Endothelial cell of umbilical vein (primary cell): ENCODE data around the gene ART3. TPM values are rescaled to one million over a fixed set of nuclear protein-coding genes. Genes with fewer than 3 reads are reported as not detected.

ENCODE experiments used
- BruUV-seq: library from RNA; stranded (reverse); fragments of 400-500 nt; replicated peaks from 2 replicates; lab custom pipeline; 2021; lab: Mats Ljungman, UMichigan
- CTCF ChIA-PET: fragments of 300-600, 350-600 bp; sonication (Branson Sonifier 250); formaldehyde crosslinking; loops from one replicate; lab custom pipeline; 2021; ENCODE audit warnings: antibody characterized with exemption, inconsistent platforms; lab: Charles Lee
- POLR2A ChIA-PET: fragments of 300-600, 350-600 bp; sonication (Branson Sonifier 250); formaldehyde crosslinking; loops from one replicate; lab custom pipeline; 2021; ENCODE audit warnings: antibody characterized with exemption, inconsistent platforms; lab: Charles Lee
- DNase-seq: peaks from one replicate; pipeline ENCODE4 v3.0.0-alpha.2; 2011; ENCODE audit warnings: low read depth, low spot score
- FAIRE-seq: peaks from 2 replicates; lab custom pipeline; 2011; peaks lifted over from hg19 to GRCh38; lab: Jason Lieb, UNC
- H2AFZ ChIP-seq: 2 replicates; pipeline ENCODE4 v1.6.0; 2012; ENCODE audit warnings: low read depth, low read length, control low read depth, inconsistent platforms
- H3K27ac ChIP-seq: 2 replicates; pipeline ENCODE4 v1.5.1; 2011; ENCODE audit warnings: low read depth, mild to moderate bottlenecking, control low read depth, low read length, moderate library complexity; ENCODE audit not compliant: insufficient read depth
- H3K27me3 ChIP-seq, 2 experiments: 2 replicates each; pipeline versions ENCODE4 v1.6.0 to v1.6.1; 2011; ENCODE audit warnings: low read length in 2 of 2, mixed read lengths in 1 of 2; ENCODE audit not compliant: control insufficient read depth in 2 of 2, insufficient read depth in 2 of 2
- H3K36me3 ChIP-seq, 2 experiments: 2 replicates in 1 of 2; 3 replicates in 1 of 2; pipeline ENCODE4 v1.5.1; 2011; ENCODE audit warnings: low read length in 2 of 2, mild to moderate bottlenecking in 1 of 2, moderate library complexity in 1 of 2; ENCODE audit not compliant: control insufficient read depth in 2 of 2, insufficient read depth in 2 of 2; ENCODE audit errors: extremely low read depth in 1 of 2
- H3K4me1 ChIP-seq: 3 replicates; pipeline ENCODE4 v1.5.1; 2011; ENCODE audit warnings: mild to moderate bottlenecking, low read length; ENCODE audit not compliant: control insufficient read depth, insufficient read depth; ENCODE audit errors: extremely low read depth
- H3K4me2 ChIP-seq: 2 replicates; pipeline ENCODE4 v1.6.1; 2011; ENCODE audit warnings: low read length, control low read depth, mixed read lengths; ENCODE audit not compliant: insufficient read depth
- H3K4me3 ChIP-seq, 3 experiments: fragments of 200-600 bp in 1 of 3; sonication (generic), shearing (Covaris generic) in 1 of 3; replicated peaks in 1 of 3; 2 replicates each; pipeline ENCODE4 v1.5.1; 2011 to 2016; ENCODE audit warnings: control low read depth in 3 of 3, low read length in 3 of 3, mild to moderate bottlenecking in 2 of 3, inconsistent platforms in 1 of 3, low read depth in 1 of 3, moderate library complexity in 1 of 3; ENCODE audit not compliant: insufficient read depth in 1 of 3
- H3K79me2 ChIP-seq: 2 replicates; pipeline ENCODE4 v1.6.0; 2012; ENCODE audit warnings: low read length, inconsistent platforms; ENCODE audit not compliant: control insufficient read depth, insufficient read depth
- H3K9ac ChIP-seq: replicated peaks from 2 replicates; pipeline ENCODE3; 2011; ENCODE audit warnings: low read length, control low read depth; ENCODE audit not compliant: insufficient read depth; ENCODE audit errors: extremely low read depth
- H3K9me1 ChIP-seq: replicated peaks from 3 replicates; pipeline ENCODE4 v1.6.0; 2011; ENCODE audit warnings: mild to moderate bottlenecking, low read length; ENCODE audit not compliant: control insufficient read depth, insufficient read depth; ENCODE audit errors: extremely low read depth
- H3K9me3 ChIP-seq: replicated peaks from 2 replicates; pipeline ENCODE4 v1.5.1; 2012; ENCODE audit warnings: low read length, inconsistent platforms; ENCODE audit not compliant: control insufficient read depth, insufficient read depth
- H4K20me1 ChIP-seq: replicated peaks from 2 replicates; pipeline ENCODE3; 2011; ENCODE audit warnings: mild to moderate bottlenecking, low read length; ENCODE audit not compliant: control insufficient read depth, insufficient read depth; ENCODE audit errors: extremely low read depth
- EZH2 ChIP-seq: IDR thresholded peaks from 2 replicates; pipeline ENCODE4 v1.6.1; 2012; ENCODE audit warnings: borderline replicate concordance, low read depth, mild to moderate bottlenecking, moderate library complexity, low read length, inconsistent platforms; ENCODE audit not compliant: severe bottlenecking
- FOS ChIP-seq: IDR thresholded peaks from 2 replicates; pipeline ENCODE4 v1.6.1; 2011; ENCODE audit warnings: mild to moderate bottlenecking, low read length, moderate library complexity, borderline replicate concordance; ENCODE audit not compliant: insufficient read depth
- GATA2 ChIP-seq: IDR thresholded peaks from 2 replicates; pipeline ENCODE4 v1.7.0; 2011; ENCODE audit warnings: low read depth, mild to moderate bottlenecking, moderate library complexity, mixed read lengths, low read length; ENCODE audit not compliant: insufficient read length, insufficient read depth
- JUN ChIP-seq: IDR thresholded peaks from 2 replicates; pipeline ENCODE4 v1.6.1; 2011; ENCODE audit warnings: borderline replicate concordance, low read depth; ENCODE audit not compliant: insufficient read length, insufficient read depth
- MYC ChIP-seq: IDR thresholded peaks from one replicate; pipeline ENCODE4 v1.6.1; 2011; ENCODE audit warnings: mild to moderate bottlenecking, low read depth, low read length
- POLR2A ChIP-seq: IDR thresholded peaks from 2 replicates; pipeline ENCODE4 v1.6.1; 2012; ENCODE audit warnings: low read depth, mild to moderate bottlenecking, control low read depth, low read length
- POLR2AphosphoS5 ChIP-seq: IDR thresholded peaks from 2 replicates; pipeline ENCODE4 v1.6.1; 2012; ENCODE audit warnings: low read depth, mild to moderate bottlenecking, control low read depth, low read length, moderate library complexity; ENCODE audit not compliant: insufficient read depth
- dilution Hi-C: fragments of 300-500 bp; cut with MboI; formaldehyde crosslinking; loops from one replicate; pipeline ENCODE4 v1.15.0; 2019; ENCODE audit warnings: low sequenced_read_pairs; ENCODE audit not compliant: extremely low pct_ligation_motif_present
- intact Hi-C: fragments of 100-400 bp; cut with micrococcal nuclease; formaldehyde crosslinking; loops from one replicate; pipeline ENCODE4 v1.10.0; 2022
- polyA plus RNA-seq, 4 experiments: library from polyadenylated mRNA; depleted of rRNA in 3 of 4; stranded (reverse) in 3 of 4; unstranded in 1 of 4; fragments of >200 nt; gene quantifications; 2 replicates each; pipeline versions ENCODE4 v1.2.1 to v1.2.3, GENCODE V29; 2011 to 2012; ENCODE audit warnings: missing spikeins in 1 of 4
- total RNA-seq: library from RNA; stranded (reverse); gene quantifications from 2 replicates; pipeline ENCODE4 v1.2.3, GENCODE V29; 2021
- TF ChIP-seq, protein P1 (sequence below): IDR thresholded peaks from 2 replicates; pipeline ENCODE4 v1.6.1; 2011; ENCODE audit not compliant: insufficient read depth, insufficient read length
- TF ChIP-seq, protein P2 (sequence below), 2 donors: IDR thresholded peaks; 1 replicate in 1 of 2; 2 replicates in 1 of 2; pipeline ENCODE4 v1.5.1; 2011; ENCODE audit warnings: low read length in 2 of 2, mild to moderate bottlenecking in 2 of 2, moderate library complexity in 2 of 2, control low read depth in 1 of 2, inconsistent platforms in 1 of 2, low read depth in 1 of 2; ENCODE audit not compliant: insufficient read depth in 1 of 2; ENCODE audit errors: extremely low read depth in 1 of 2

The ART3 gene
- total and polyA plus RNA-seq, 2 donors (not counting 3 experiments of a cell fraction or from before 2014, with no cell fraction given) = not detected

DNA sequence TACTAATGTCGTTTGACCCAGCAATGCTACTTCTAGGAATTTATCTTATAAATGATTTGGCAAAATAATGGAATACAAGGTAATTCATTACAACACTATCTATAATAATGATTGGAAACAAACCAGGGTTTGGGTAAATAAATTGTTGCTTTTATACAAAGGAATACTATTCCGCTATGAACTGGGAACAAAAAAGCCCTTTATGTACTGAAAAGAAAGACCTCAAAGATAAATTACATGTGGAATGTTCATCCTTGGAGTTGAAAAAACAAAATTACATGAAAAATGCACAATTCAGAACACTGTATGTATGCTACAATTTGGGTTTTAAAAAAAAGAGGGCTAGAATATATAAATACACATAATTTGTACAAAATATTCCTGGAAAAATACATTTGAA is 78.8 kb downstream of the ART3 start:
- H3K27me3 ChIP-seq = no peaks in the 10 kb centered on the region
- CTCF ChIA-PET = interaction anchor here (0.9 to 1.1 kb wide), 2 partner anchors 11 to 26 kb away, joined by 3 read pairs; no protein-coding TSS in a partner anchor
- dilution Hi-C loops = no loop called here
- no peaks in the 10 kb centered on the region for H3K36me3 ChIP-seq
- H3K9me3 ChIP-seq = no peaks in the 10 kb centered on the region
- H3K9me1 ChIP-seq = no peaks in the 10 kb centered on the region
- POLR2A ChIA-PET = no interaction called here
- TF ChIP-seq POLR2AphosphoS5 (no peak), FOS (no peak), MYC (no peak), GATA2 (no peak), POLR2A (no peak), JUN (no peak), EZH2 (no peak)
- TF ChIP-seq, protein P1, sequence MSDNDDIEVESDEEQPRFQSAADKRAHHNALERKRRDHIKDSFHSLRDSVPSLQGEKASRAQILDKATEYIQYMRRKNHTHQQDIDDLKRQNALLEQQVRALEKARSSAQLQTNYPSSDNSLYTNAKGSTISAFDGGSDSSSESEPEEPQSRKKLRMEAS = no peak
- TF ChIP-seq, protein P2, sequence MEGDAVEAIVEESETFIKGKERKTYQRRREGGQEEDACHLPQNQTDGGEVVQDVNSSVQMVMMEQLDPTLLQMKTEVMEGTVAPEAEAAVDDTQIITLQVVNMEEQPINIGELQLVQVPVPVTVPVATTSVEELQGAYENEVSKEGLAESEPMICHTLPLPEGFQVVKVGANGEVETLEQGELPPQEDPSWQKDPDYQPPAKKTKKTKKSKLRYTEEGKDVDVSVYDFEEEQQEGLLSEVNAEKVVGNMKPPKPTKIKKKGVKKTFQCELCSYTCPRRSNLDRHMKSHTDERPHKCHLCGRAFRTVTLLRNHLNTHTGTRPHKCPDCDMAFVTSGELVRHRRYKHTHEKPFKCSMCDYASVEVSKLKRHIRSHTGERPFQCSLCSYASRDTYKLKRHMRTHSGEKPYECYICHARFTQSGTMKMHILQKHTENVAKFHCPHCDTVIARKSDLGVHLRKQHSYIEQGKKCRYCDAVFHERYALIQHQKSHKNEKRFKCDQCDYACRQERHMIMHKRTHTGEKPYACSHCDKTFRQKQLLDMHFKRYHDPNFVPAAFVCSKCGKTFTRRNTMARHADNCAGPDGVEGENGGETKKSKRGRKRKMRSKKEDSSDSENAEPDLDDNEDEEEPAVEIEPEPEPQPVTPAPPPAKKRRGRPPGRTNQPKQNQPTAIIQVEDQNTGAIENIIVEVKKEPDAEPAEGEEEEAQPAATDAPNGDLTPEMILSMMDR (IDR thresholded peaks at IDR 0.05; ENCODE audit: extremely low read depth in 1 of 2, insufficient read depth in 1 of 2, low read depth in 1 of 2, low read length in 2 of 2) = no peak
- H3K4me1 ChIP-seq = peaks cover 19% of the 10 kb centered on the region
- H3K4me3 ChIP-seq = no peak overlapping the region
- H4K20me1 ChIP-seq = no peaks in the 10 kb centered on the region
- no peak overlapping the region for H2AFZ ChIP-seq
- no peak overlapping the region for H3K27ac ChIP-seq
- no peak overlapping the region for H3K4me2 ChIP-seq
- BruUV-seq = no TSS peak
- no peak overlapping the region for H3K9ac ChIP-seq
- H3K79me2 ChIP-seq = no peaks in the 10 kb centered on the region
- FAIRE-seq = no peak
- DNase-seq = no peak
- intact Hi-C loops = no loop called here
